IPS-18a (cell line): Measurements from ENCODE around the gene LANCL2.
"Not testable (repeated sequence)": the region's sequence is repeated elsewhere in the genome, so short reads cannot be mapped to it uniquely, and the experiment has no call there.

Experiments
- H3K27ac ChIP-seq: one replicate; pipeline ENCODE4 v1.5.1; 2013; ENCODE audit warnings: low read length
- H3K27me3 ChIP-seq: one replicate; pipeline ENCODE4 v1.6.1; 2013; ENCODE audit warnings: mild to moderate bottlenecking, low read length; ENCODE audit not compliant: control insufficient read depth, insufficient read depth
- H3K36me3 ChIP-seq: one replicate; pipeline ENCODE4 v1.6.1; 2013; ENCODE audit warnings: low read depth, low read length; ENCODE audit not compliant: control insufficient read depth
- H3K4me1 ChIP-seq: one replicate; pipeline ENCODE4 v1.6.1; 2013; ENCODE audit warnings: low read depth, low read length; ENCODE audit not compliant: control insufficient read depth
- H3K4me3 ChIP-seq: one replicate; pipeline ENCODE4 v1.5.1; 2013; ENCODE audit warnings: low read length
- H3K9ac ChIP-seq: one replicate; pipeline ENCODE4 v1.6.1; 2013; ENCODE audit warnings: mild to moderate bottlenecking, low read length, moderate library complexity
- H3K9me3 ChIP-seq: one replicate; pipeline ENCODE4 v1.6.1; 2013; ENCODE audit warnings: low read depth, low read length; ENCODE audit not compliant: control insufficient read depth

Gene LANCL2

DNA sequence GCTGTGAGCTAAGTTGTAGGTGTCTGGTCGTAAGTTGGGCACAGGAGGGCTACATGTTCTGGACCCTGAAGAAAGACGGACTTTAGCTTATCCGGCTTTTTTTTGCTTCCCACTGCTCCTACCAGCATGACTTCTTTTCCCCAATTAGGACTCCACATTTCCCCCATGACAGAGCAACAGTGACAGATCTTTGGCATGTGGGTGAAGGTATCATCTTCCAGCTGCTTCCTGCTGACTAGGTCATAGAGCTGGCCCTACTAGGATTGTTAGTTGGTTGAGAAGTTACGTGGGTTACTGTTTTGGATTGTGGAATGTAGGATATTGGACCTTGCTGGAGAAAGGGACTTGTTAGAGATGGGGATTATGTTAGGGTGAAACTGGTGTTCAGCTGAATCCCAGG is 21.4 kb downstream of the LANCL2 start:
- H3K4me3 ChIP-seq: no peak overlapping the region
- no peaks in the 10 kb centered on the region for H3K36me3 ChIP-seq
- H3K27me3 ChIP-seq: no peaks in the 10 kb centered on the region
- H3K27ac ChIP-seq: no peak overlapping the region
- H3K9me3 ChIP-seq: peaks cover 40% of the 10 kb centered on the region
- H3K9ac ChIP-seq: no peak overlapping the region
- H3K4me1 ChIP-seq: peaks cover 2% of the 10 kb centered on the region

GRCh38 chr7:55387062-55387965 is 22.2 kb downstream of the LANCL2 start:
- no peaks in the 10 kb centered on the region for H3K27me3 ChIP-seq
- no peaks in the 10 kb centered on the region for H3K4me1 ChIP-seq
- no peak overlapping the region for H3K9ac ChIP-seq
- H3K36me3 ChIP-seq: no peaks in the 10 kb centered on the region
- peaks cover 40% of the 10 kb centered on the region for H3K9me3 ChIP-seq
- no peak overlapping the region for H3K4me3 ChIP-seq
- H3K27ac ChIP-seq: no peak overlapping the region

DNA sequence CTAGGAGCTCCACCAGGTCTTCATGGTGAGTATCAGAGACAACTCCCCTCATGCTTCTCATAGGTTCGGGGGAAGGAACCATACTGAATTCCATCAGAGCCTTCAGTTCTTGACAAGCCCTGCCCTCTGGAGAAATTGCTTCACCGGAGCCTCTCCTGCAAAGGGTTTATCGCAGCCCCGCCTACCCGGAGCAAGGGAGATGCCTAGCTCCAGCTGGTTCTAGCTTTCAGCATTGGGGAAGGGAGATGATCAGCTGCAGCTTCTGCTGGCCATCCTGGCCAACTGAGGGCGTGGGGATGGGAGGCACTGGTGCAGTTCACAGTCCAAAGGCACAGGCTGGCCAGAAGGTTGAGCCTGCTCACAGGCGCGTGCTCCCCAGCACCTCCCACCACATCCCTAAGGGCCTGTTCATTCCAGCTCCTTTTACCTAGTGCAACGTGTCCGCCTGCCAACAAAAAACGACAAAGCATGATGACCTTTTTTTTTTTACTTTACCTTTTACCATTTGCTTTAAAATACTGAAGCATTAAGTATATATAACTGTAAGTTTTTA is 31.2 kb downstream of the LANCL2 start:
- no peaks in the 10 kb centered on the region for H3K4me1 ChIP-seq
- H3K4me3 ChIP-seq: no peak overlapping the region
- no peaks in the 10 kb centered on the region for H3K9me3 ChIP-seq
- H3K9ac ChIP-seq: no peak overlapping the region
- H3K27ac ChIP-seq: no peak overlapping the region
- H3K36me3 ChIP-seq: peaks cover 8% of the 10 kb centered on the region
- no peaks in the 10 kb centered on the region for H3K27me3 ChIP-seq

- Histone ChIP-seq H3K27me3 (no peaks in the 10 kb centered on the region), H3K27ac (no peak overlapping the region), H3K4me1 (no peaks in the 10 kb centered on the region), H3K36me3 (peaks cover 8% of the 10 kb centered on the region), H3K4me3 (no peak overlapping the region), H3K9me3 (no peaks in the 10 kb centered on the region), H3K9ac (no peak overlapping the region)
These were observed 32.5 kb downstream of the LANCL2 start for GRCh38 chr7:55397617-55398016.

DNA sequence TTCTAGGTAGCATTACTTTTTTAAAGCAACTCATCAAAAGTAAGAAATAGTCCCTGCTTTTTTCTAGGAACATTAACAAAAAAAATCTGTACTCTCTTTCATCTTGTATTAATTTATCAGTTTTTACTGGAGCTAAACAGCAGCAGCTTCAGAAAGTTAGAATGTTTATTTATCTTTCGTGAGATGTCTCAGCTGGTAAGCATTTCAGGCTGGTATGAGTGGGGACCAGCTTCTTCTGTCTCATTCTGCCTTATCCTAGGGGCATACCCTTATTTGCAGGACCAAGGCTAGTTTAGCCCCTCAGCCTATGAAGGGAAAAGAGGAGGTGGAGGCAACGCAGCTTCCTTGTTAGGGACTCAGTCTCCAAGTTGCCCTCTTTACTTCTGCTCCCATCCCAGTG is 35.1 kb downstream of the LANCL2 start:
- Histone ChIP-seq H3K27me3 (no peaks in the 10 kb centered on the region), H3K36me3 (peaks cover 8% of the 10 kb centered on the region), H3K9me3 (no peaks in the 10 kb centered on the region), H3K4me1 (no peaks in the 10 kb centered on the region), H3K9ac (no peak overlapping the region), H3K4me3 (no peak overlapping the region), H3K27ac (no peak overlapping the region)

GRCh38 chr7:55402506-55402905 is 37.4 kb downstream of the LANCL2 start:
- H3K9ac ChIP-seq, H3K36me3 ChIP-seq, H3K27me3 ChIP-seq, H3K4me1 ChIP-seq, H3K27ac ChIP-seq, H3K4me3 ChIP-seq, H3K9me3 ChIP-seq: not testable (repeated sequence)

GRCh38 chr7:55405856-55406541 is 40.9 kb downstream of the LANCL2 start:
- Histone ChIP-seq H3K9me3 (no peaks in the 10 kb centered on the region), H3K4me3 (no peak overlapping the region), H3K4me1 (no peaks in the 10 kb centered on the region), H3K27ac (no peak overlapping the region), H3K27me3 (no peaks in the 10 kb centered on the region), H3K36me3 (peaks cover 3% of the 10 kb centered on the region), H3K9ac (no peak overlapping the region)

DNA sequence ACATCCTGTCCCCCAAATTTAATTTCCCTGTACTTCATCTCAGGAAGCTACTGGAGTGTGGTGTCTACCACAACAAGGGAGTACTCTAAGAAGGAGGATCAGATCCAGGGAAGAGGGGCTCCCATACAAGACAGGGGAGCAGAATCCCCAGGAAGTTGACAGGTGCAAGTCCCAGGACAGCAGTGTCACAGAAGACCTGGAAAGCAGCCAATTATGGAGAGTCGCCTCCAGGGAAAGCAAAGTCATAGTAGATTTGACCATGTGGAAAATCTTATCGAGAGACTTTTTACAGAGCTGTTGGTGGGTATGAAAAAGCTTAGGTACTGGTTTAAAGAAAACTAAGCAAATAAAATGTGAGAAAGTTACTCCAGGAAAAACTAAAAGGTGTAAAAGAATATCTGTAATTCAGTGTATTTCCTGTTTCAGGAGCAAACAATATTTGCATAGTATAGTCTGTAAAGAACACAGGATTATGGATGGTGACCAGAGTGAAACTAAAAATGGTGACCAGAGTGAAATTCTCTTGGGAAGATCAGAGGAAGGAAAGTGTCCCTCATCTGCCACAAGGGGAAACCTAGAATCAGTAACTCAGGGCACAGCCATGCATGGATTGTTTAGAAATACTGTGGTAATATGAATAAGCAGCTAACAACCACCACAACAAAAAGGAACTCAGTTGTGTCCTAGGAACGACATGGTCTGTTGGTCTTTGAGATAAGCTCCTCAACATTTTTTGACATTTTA is 44.5 kb downstream of the LANCL2 start:
- no peaks in the 10 kb centered on the region for H3K9me3 ChIP-seq
- H3K4me1 ChIP-seq: no peaks in the 10 kb centered on the region
- no peak overlapping the region for H3K4me3 ChIP-seq
- H3K27me3 ChIP-seq: no peaks in the 10 kb centered on the region
- H3K9ac ChIP-seq: no peak overlapping the region
- no peak overlapping the region for H3K27ac ChIP-seq
- peaks cover 3% of the 10 kb centered on the region for H3K36me3 ChIP-seq

- Histone ChIP-seq H3K9me3 (no peaks in the 10 kb centered on the region), H3K4me3 (no peak overlapping the region), H3K27me3 (no peaks in the 10 kb centered on the region), H3K9ac (no peak overlapping the region), H3K4me1 (no peaks in the 10 kb centered on the region), H3K36me3 (peaks cover 3% of the 10 kb centered on the region), H3K27ac (no peak overlapping the region)
These were observed 45.6 kb downstream of the LANCL2 start for GRCh38 chr7:55410667-55411239.

- no peak overlapping the region for H3K4me3 ChIP-seq
- no peaks in the 10 kb centered on the region for H3K27me3 ChIP-seq
- peaks cover 3% of the 10 kb centered on the region for H3K36me3 ChIP-seq
- no peaks in the 10 kb centered on the region for H3K9me3 ChIP-seq
- no peak overlapping the region for H3K27ac ChIP-seq
- H3K9ac ChIP-seq: no peak overlapping the region
- no peaks in the 10 kb centered on the region for H3K4me1 ChIP-seq
These were observed 46.7 kb downstream of the LANCL2 start for GRCh38 chr7:55411844-55412243.

GRCh38 chr7:55413442-55413841 is 48.3 kb downstream of the LANCL2 start:
- Histone ChIP-seq H3K36me3 (peaks cover 3% of the 10 kb centered on the region), H3K27me3 (no peaks in the 10 kb centered on the region), H3K27ac (no peak overlapping the region), H3K9ac (no peak overlapping the region), H3K4me1 (no peaks in the 10 kb centered on the region), H3K4me3 (no peak overlapping the region), H3K9me3 (no peaks in the 10 kb centered on the region)
